GM23338 (cell line): ENCODE results near the gene EFNB2. TPM values are rescaled to one million over a fixed set of nuclear protein-coding genes. Genes with fewer than 3 reads are reported as not detected.

ENCODE experiments used
- ATAC-seq: fragments of 200-7000 bp; cut with Tn5 transposase; 3 replicates; pipeline ENCODE4 v1.9.1; 2020
- DNase-seq: peaks from one replicate; pipeline ENCODE4 v3.0.0-alpha.2; 2015; ENCODE audit warnings: low spot score
- H2AFZ ChIP-seq: fragments of 200-600 bp; sonication (generic); 2 replicates; pipeline ENCODE4 v1.8.0; 2016; ENCODE audit warnings: antibody characterized with exemption, mild to moderate bottlenecking, moderate library complexity
- H3F3A ChIP-seq: fragments of 200-600 bp; sonication (generic); replicated peaks from 2 replicates; pipeline ENCODE4 v1.8.0; 2017; ENCODE audit warnings: antibody characterized with exemption, mixed run types, low read depth
- H3K27ac ChIP-seq: fragments of 200-600 bp; sonication (generic); 2 replicates; pipeline ENCODE4 v1.6.1; 2016; ENCODE audit warnings: low read depth
- H3K27me3 ChIP-seq: fragments of 200-600 bp; sonication (generic); 2 replicates; pipeline ENCODE4 v1.8.0; 2016; ENCODE audit warnings: mild to moderate bottlenecking, mixed run types, moderate library complexity; ENCODE audit not compliant: insufficient read depth
- H3K36me3 ChIP-seq: fragments of 200-600 bp; sonication (generic); 2 replicates; pipeline ENCODE4 v1.8.0; 2016; ENCODE audit warnings: mild to moderate bottlenecking; ENCODE audit not compliant: insufficient read depth
- H3K4me1 ChIP-seq: fragments of 200-600 bp; sonication (generic); 2 replicates; pipeline ENCODE4 v1.8.0; 2016; ENCODE audit warnings: mild to moderate bottlenecking, moderate library complexity; ENCODE audit not compliant: insufficient read depth
- H3K4me2 ChIP-seq: fragments of 200-600 bp; sonication (generic); 2 replicates; pipeline ENCODE4 v1.7.1; 2017; ENCODE audit warnings: mixed run types
- H3K4me3 ChIP-seq: fragments of 200-600 bp; sonication (generic); 2 replicates; pipeline ENCODE4 v1.6.1; 2016; ENCODE audit warnings: mixed run types
- H3K79me2 ChIP-seq: fragments of 200-600 bp; sonication (generic); replicated peaks from 2 replicates; pipeline ENCODE4 v1.8.0; 2017; ENCODE audit warnings: mild to moderate bottlenecking; ENCODE audit not compliant: insufficient read depth
- H3K9me2 ChIP-seq: fragments of 200-600 bp; sonication (generic); 2 replicates; pipeline ENCODE4 v1.8.0; 2017; ENCODE audit not compliant: insufficient read depth
- H4K20me1 ChIP-seq: fragments of 200-600 bp; sonication (generic); replicated peaks from 2 replicates; pipeline ENCODE4 v1.8.0; 2017; ENCODE audit warnings: mild to moderate bottlenecking; ENCODE audit not compliant: insufficient read depth
- H3K27ac Mint-ChIP-seq: 2 replicates; pipeline ENCODE4 v1.8.0; 2020; ENCODE audit warnings: inconsistent platforms, mild to moderate bottlenecking, moderate library complexity, mixed read lengths
- H3K27me3 Mint-ChIP-seq: 3 replicates; pipeline ENCODE4 v1.8.0; 2022; ENCODE audit warnings: low read depth, mild to moderate bottlenecking, moderate library complexity, mixed read lengths, inconsistent platforms; ENCODE audit not compliant: insufficient read depth, poor library complexity
- H3K36me3 Mint-ChIP-seq: 3 replicates; pipeline ENCODE4 v1.8.0; 2021; ENCODE audit warnings: low read depth, mild to moderate bottlenecking, inconsistent platforms, moderate library complexity, mixed read lengths
- H3K4me1 Mint-ChIP-seq: 3 replicates; pipeline ENCODE4 v1.8.0; 2020; ENCODE audit warnings: mild to moderate bottlenecking, inconsistent platforms, mixed read lengths
- H3K4me3 Mint-ChIP-seq: 3 replicates; pipeline ENCODE4 v1.8.0; 2021; ENCODE audit warnings: moderate library complexity, mild to moderate bottlenecking, inconsistent platforms, mixed read lengths
- H3K9me3 Mint-ChIP-seq: 3 replicates; pipeline ENCODE4 v1.8.0; 2020; ENCODE audit warnings: moderate library complexity, mild to moderate bottlenecking, inconsistent platforms, mixed read lengths
- CREB1 ChIP-seq: fragments of 250-450 bp; sonication (Bioruptor Pico); IDR thresholded peaks from 2 replicates; pipeline ENCODE4 v1.5.0; 2020; ENCODE audit warnings: low read depth, mild to moderate bottlenecking, moderate library complexity
- CTCF ChIP-seq, 2 experiments: fragments of 200-600 bp in 1 of 2; sonication (generic) in 1 of 2; conservative IDR thresholded peaks; 2 replicates each; pipeline versions ENCODE4 v1.5.1 to v1.6.1; 2016 to 2017; ENCODE audit warnings: antibody characterized with exemption in 2 of 2, low read depth in 2 of 2, mild to moderate bottlenecking in 2 of 2, moderate library complexity in 1 of 2
- EZH2 ChIP-seq: fragments of 200-600 bp; sonication (generic); IDR thresholded peaks from one replicate; pipeline ENCODE4 v1.8.0; 2017; ENCODE audit warnings: antibody characterized with exemption, mild to moderate bottlenecking, low read depth; ENCODE audit not compliant: unreplicated experiment
- EZH2phosphoT487 ChIP-seq: fragments of 200-600 bp; sonication (generic); IDR thresholded peaks from one replicate; pipeline ENCODE4 v1.8.1; 2018; ENCODE audit warnings: antibody characterized with exemption; ENCODE audit not compliant: unreplicated experiment
- JUNB ChIP-seq: IDR thresholded peaks from one replicate; pipeline ENCODE4 v1.6.1; 2016; ENCODE audit warnings: antibody characterized with exemption; ENCODE audit not compliant: unreplicated experiment
- NANOG ChIP-seq: IDR thresholded peaks from 2 replicates; pipeline ENCODE4 v1.6.1; 2016; ENCODE audit warnings: antibody characterized with exemption, borderline replicate concordance
- POLR2AphosphoS5 ChIP-seq: IDR thresholded peaks from 2 replicates; pipeline ENCODE4 v1.6.1; 2016; ENCODE audit warnings: antibody characterized with exemption, low read depth
- REST ChIP-seq: IDR thresholded peaks from one replicate; pipeline ENCODE4 v1.6.1; 2018; ENCODE audit warnings: antibody characterized with exemption; ENCODE audit not compliant: unreplicated experiment
- STAT1 ChIP-seq: IDR thresholded peaks from one replicate; pipeline ENCODE4 v1.6.1; 2016; ENCODE audit warnings: antibody characterized with exemption; ENCODE audit not compliant: unreplicated experiment
- ZNF114 ChIP-seq: fragments of 250-450 bp; sonication (Bioruptor Pico); IDR thresholded peaks from 2 replicates; pipeline ENCODE4 v1.5.0; 2020; ENCODE audit warnings: mild to moderate bottlenecking, moderate library complexity
- ZNF331 ChIP-seq: fragments of 250-450 bp; sonication (Bioruptor Pico); IDR thresholded peaks from 2 replicates; pipeline ENCODE4 v1.5.0; 2020; ENCODE audit warnings: low read depth, mild to moderate bottlenecking, moderate library complexity
- ZNF462 ChIP-seq: fragments of 250-450 bp; sonication (Bioruptor Pico); IDR thresholded peaks from 2 replicates; pipeline ENCODE4 v1.5.0; 2020; ENCODE audit warnings: mild to moderate bottlenecking, moderate library complexity
- polyA plus RNA-seq: library from polyadenylated mRNA; unstranded; fragments of >200 nt; fragmentation: Nextera tagmentation; extraction: Ambion mirVana; gene quantifications from 2 replicates; pipeline ENCODE4 v1.2.1, GENCODE V29; 2016
- total RNA-seq: library from RNA; depleted of rRNA; stranded (reverse); fragments of >200 nt; shearing (Covaris generic); gene quantifications from 2 replicates; pipeline ENCODE4 v1.2.3, GENCODE V29; 2014

The EFNB2 gene
- total and polyA plus RNA-seq, 2 experiments from 2014 or later, result 5.7 to 10.9 TPM

- no peak overlapping the region for H3K27ac ChIP-seq
- DNase-seq (no peak), ATAC-seq (no peak)
- no peaks in the 10 kb centered on the region for H3K79me2 ChIP-seq
- no peaks in the 10 kb centered on the region for H3K36me3 ChIP-seq
- no peak overlapping the region for H3K4me3 ChIP-seq
- H4K20me1 ChIP-seq, result no peaks in the 10 kb centered on the region
- no peaks in the 10 kb centered on the region for H3K9me3 Mint-ChIP-seq
- H3K27me3 ChIP-seq, result no peaks in the 10 kb centered on the region
- H3K4me2 ChIP-seq, result no peak overlapping the region
- H3K9me2 ChIP-seq, result no peaks in the 10 kb centered on the region; the same call in 1 of the 2 replicates
- H3F3A ChIP-seq, result no peaks in the 10 kb centered on the region
- H3K4me1 ChIP-seq, result peaks cover 6% of the 10 kb centered on the region; the same call in 1 of the 2 replicates
- no peak overlapping the region for H2AFZ ChIP-seq
- H3K27ac Mint-ChIP-seq, result no peak overlapping the region
- no peaks in the 10 kb centered on the region for H3K36me3 Mint-ChIP-seq
- no peak overlapping the region for H3K4me3 Mint-ChIP-seq
- TF ChIP-seq ZNF331 (CRISPR knock-in tag), result no peak
- TF ChIP-seq NANOG, result no peak
- TF ChIP-seq REST, result no peak
- no peak for TF ChIP-seq ZNF462 (CRISPR knock-in tag)
- TF ChIP-seq EZH2, result no peak
- no peak for TF ChIP-seq STAT1
- no peak for TF ChIP-seq EZH2phosphoT487
- TF ChIP-seq CTCF (conservative IDR thresholded peaks at IDR 0.05; ENCODE audit: low read depth in 2 of 2), result no peak
- TF ChIP-seq ZNF114 (CRISPR knock-in tag), result no peak
- no peak for TF ChIP-seq JUNB
- TF ChIP-seq POLR2AphosphoS5, result no peak
- TF ChIP-seq CREB1, result no peak
- H3K4me1 Mint-ChIP-seq, result peaks cover 7% of the 10 kb centered on the region; the same call in 2 of the 3 replicates
- H3K27me3 Mint-ChIP-seq, result no peaks in the 10 kb centered on the region
These were observed 57.3 kb downstream of the EFNB2 start for GRCh38 chr13:106478116-106478515.
